HG02642 (cell line): Measurements from ENCODE around the gene PTPN3.

Experiments used
- ATAC-seq: cut with Tn5 transposase; IDR thresholded peaks from one replicate; pipeline ENCODE4 v1.9.1; 2021; ENCODE audit warnings: mild to moderate bottlenecking; ENCODE audit not compliant: unreplicated experiment, poor library complexity

PTPN3 gene

GRCh38 chr9:109478051-109478563 lies 20.0 kb downstream of the PTPN3 start:
- no peak for ATAC-seq

GRCh38 chr9:109477258-109478050 lies 20.7 kb downstream of the PTPN3 start:
- peak; percentile 77 for ATAC-seq

DNA sequence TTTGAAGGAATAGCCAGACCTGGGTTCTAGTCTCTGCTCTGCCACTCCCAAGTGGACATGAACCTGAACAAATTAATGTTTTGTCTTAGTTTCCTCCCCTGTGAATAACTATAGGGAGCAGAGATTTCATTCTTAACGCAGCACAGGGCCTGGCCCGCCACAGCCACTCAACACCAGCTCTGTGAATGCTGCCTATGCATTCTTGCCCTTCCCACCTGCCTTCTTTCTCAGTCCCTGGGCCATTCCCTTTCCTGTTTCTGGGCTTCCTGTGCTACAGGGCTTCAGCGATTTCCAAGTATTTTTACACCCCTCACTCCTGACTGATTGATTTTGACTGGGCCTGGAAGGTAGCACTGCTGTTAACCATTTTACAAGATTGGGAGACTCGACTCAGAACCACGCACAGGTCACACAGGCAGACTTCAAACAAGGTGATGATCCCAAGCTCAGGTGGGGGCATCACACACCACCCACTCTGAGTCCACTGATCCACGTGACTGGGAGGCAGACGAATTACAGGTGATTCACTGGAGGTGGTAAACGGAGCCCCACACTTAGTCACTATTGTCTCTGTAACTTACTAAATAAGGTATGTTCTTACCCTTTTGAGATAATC lies 21.4 kb downstream of the PTPN3 start:
- ATAC-seq, result no peak

DNA sequence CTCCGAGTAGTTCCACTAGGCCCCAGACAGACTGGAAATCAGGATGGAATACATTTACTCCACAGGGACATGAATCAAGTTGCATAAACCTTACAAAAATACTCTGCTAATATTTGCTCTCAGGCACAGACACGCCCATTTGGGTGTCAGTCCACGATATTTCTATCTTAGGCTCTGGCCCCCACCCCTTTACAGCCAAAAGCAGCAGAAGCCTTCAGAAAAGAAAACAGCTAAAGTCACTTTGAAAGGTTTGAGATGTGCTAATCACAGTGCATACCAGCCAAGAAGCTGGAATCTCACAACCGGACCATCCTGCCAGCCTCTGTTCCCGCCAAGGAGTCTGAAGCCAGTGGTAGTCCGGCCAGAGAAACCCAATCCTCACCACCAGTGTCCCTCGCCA lies 22.6 kb downstream of the PTPN3 start:
- ATAC-seq, result no peak

- ATAC-seq, result no peak
These were observed 23.2 kb downstream of the PTPN3 start for GRCh38 chr9:109474944-109475343.

DNA sequence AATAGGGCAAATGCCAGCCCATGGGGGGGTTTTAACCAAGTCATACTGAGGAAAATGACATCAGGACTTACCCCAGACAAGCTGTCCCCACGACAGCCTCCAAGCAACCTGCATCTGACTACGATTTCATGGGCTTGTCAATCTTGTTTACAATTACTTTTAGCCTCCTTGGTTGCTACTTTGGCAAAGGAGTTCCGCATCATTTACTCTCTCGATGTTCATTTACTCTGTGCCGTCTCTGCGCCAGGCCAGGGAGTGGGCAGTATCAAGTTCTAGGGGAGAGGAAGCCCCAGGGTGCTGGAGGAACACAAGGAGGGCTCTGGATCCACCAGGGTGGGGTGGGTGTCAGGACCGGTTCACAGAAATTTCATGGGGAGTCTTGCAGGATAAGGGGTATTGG lies 23.9 kb downstream of the PTPN3 start:
- no peak for ATAC-seq

GRCh38 chr9:109473329-109473728 lies 24.8 kb downstream of the PTPN3 start:
- ATAC-seq, result no peak

- ATAC-seq, result no peak
These were observed 26.4 kb downstream of the PTPN3 start for GRCh38 chr9:109471475-109472393.

- peak; percentile 93 for ATAC-seq
These were observed 28.3 kb downstream of the PTPN3 start for GRCh38 chr9:109469646-109470358.

GRCh38 chr9:109468927-109469326 lies 29.2 kb downstream of the PTPN3 start:
- ATAC-seq, result no peak

GRCh38 chr9:109467936-109468335 lies 30.2 kb downstream of the PTPN3 start:
- no peak for ATAC-seq

DNA sequence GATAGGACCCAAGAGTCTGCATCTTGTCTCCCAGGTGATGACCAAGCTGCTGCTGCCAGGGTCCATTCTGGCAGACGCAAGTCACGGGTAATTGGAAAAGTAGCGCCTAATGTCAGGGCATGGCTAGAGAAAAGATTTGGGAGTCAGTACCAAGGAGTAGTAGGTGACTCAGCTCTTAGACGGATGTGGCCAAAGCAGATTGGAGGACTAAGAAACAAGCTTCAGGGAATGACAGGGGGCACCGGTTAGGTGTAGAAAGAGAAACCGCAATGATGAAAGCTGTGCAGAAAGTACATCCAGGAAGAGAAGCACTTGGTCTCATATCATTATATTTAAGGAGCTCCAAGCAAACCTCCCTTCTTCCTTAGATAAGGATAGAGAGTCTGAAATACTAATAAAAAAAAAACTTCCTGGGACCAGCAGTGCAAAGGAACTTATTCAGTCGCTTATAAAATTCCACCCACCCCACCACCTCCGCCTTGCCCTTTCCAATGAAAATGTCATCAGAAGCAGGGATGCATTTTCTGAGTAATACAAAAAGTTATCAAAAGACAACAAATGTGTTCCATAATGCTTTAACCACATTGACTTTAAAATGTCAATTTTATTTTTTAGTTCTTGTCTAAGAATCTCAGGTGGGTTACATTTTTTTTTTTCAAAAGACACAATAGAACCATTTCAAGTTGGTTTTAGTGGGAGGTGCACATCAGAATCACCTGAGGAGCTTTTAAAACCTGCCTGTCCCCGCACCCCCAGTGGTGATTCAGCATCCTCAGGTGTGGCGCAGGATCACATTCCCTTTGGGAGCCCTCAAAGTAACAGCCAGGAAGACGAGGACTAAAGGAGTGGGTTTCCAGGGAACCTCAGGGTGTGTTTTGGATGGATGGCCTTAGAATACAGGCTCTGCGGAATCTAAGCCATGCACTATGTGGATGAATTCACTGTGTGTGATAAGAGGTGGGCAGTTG lies 31.2 kb downstream of the PTPN3 start:
- no peak for ATAC-seq

DNA sequence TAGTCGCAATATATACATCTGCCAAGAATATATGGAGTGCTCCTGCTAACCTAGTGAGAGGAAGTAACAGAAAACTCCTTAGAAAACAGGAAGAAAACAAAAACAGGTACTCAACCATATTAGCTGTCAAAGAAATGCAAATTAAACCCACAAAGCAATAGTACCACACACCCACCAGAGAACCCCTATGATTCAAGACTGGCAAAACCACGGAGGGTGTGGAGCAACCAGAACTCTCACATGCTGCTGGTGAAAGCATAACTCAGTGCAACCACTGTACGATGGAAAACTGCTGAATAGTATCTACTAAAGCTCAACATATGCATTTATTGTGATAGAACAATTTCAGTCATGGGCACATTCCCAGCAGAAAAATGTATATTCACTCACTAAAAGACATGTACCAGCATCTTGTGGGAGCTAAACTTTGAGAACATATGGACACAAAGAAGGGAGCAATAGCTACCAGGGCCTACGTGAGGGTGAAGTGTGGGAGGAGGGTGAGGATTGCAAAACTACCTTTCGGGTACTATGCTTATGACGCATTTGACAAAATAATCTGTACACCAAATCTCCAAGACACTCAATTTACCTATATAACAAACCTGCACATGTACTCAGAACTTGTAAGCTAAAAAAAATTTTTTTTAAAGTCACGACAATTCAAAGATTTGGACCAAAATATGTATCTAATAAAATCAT lies 34.0 kb downstream of the PTPN3 start:
- ATAC-seq, result no peak

- no peak for ATAC-seq
These were observed 37.5 kb downstream of the PTPN3 start for GRCh38 chr9:109460576-109460975.

DNA sequence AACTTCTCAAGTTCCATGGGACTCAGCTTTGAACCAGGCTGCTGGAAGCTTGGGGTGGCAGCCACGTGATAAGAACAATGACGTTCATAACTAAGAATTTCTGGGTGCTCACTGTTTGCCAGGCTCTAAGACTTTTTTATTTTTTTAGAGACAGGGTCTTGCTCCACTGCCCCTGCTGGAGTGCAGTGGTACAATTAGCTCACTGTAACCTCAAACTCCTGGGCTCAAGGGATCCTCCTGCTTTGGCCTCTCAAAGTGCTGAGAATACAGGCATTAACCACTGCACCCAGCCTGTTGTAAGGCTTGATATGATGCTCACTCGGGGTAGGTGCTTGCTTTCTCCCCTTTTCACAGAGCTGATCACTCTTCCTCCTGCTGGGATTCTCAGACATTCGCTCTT lies 38.7 kb downstream of the PTPN3 start:
- no peak for ATAC-seq

- no peak for ATAC-seq
These were observed 39.5 kb downstream of the PTPN3 start for GRCh38 chr9:109458453-109459211.

GRCh38 chr9:109456811-109457210 lies 41.3 kb downstream of the PTPN3 start:
- no peak for ATAC-seq

GRCh38 chr9:109455861-109456260 lies 42.2 kb downstream of the PTPN3 start:
- no peak for ATAC-seq
